HTERT RPE-1 (cell line): ENCODE results near the gene CEACAM16.

Source experiments
- in situ Hi-C: fragments of 300-500 bp; cut with MboI; formaldehyde crosslinking; loops from 4 replicates; pipeline ENCODE4 v1.14.3; 2020; ENCODE audit warnings: low sequenced_read_pairs

The CEACAM16 gene

GRCh38 chr19:44757735-44758505 lies 59.0 kb downstream of the CEACAM16 start:
- in situ Hi-C loops = no loop called here

DNA sequence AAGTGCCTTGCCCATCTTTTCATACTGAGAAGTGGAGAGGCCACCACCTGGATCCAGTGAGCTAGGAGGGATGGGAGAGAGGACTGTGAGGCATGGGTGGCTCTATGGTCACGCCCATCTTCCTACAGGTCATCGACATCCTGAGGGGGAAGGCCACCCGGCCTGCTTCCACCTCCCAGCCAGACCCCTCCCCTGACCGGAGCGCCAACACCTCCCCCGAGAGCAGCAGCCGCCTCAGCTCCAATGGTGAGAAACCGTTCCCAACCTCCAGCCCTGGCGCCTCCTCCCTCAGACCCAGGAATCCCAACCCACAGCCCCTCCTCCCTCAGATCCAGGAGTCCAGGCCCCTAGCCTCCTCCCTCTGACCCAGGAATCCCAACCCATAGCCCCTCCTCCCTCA lies 59.6 kb downstream of the CEACAM16 start:
- in situ Hi-C loops = no loop called here

- in situ Hi-C loops = no loop called here
Measured at GRCh38 chr19:44759083-44759804, 60.3 kb downstream of the CEACAM16 start.
